HG03520 (cell line): Measurements from ENCODE around the gene RDH12.

ENCODE experiments used
- ATAC-seq: cut with Tn5 transposase; IDR thresholded peaks from one replicate; pipeline ENCODE4 v1.9.1; 2021; ENCODE audit warnings: mild to moderate bottlenecking, moderate library complexity; ENCODE audit not compliant: unreplicated experiment

Gene RDH12

DNA sequence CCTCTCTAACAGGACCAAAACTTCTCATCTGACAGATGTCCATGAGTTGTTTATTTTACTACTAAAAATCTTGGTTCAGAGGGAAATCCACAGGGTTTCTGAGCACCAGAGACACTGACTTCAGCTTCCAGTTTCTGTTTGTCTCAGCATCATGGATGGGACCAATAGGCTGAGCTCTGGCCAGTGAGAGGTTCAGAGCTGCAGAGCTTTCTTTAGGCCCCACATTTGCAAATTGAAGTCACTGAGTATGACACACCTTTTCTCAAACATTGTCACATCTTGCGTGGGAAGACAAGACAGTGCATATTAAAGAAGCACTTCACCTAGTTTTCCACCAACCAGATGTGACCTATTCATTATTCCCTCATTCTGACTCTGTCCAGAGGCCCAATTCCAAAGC, 45.2 kb downstream of the RDH12 start:
- no peak for ATAC-seq

DNA sequence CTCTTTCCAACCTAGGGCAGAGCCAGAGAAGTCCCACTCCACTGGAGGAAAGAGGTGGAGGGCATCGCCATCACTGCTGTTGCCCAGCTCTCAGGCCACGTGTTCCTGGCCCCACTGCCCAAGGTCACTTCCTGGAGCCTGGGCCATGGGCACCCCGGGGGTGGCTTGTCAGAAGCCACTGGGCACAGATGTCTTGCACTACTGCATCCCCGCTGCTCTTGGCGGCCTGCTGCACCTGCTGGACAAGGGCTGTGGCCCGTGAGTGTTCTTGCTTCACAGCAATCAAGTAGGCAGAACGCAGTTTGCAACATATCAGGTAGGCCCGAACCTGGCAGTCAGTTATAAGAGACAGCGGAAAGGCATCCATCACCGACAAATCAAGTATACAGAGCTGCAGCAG, 46.6 kb downstream of the RDH12 start:
- ATAC-seq, result no peak

DNA sequence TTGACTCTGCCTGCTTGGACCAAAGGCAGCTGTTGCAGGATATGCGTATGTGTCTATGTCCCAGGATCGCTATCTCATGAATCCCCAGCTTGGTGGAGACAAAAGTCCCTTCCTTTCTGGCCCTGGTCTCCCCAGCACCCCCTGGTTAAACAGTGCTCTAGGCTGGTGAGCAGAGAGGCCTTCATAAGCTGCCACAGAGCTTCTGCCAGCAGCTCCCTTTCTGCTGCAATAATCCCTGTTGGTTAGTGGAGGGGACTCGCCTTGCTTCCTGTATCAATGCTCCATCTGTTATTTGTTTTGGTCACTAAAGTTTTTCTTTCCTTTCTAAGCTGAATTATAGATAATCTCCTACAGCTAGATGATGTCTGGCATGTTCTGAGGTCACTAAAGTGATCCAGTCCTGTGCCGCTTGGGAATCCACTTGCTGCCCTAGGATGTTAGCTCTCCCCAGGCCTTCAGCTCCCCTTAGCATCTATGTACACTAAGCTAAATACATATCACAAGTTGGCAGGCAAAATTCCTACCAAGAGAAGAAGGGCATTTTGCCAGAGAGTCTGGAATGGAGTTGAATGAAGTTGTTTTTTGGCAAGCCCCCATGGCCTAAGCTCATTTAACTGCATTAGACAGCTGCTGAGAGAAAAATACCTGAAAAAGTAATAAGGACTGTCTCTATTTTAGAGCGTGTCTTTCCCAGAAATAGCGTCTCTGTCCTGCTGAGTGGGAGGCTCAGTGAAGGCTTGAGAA, 47.8 kb downstream of the RDH12 start:
- no peak for ATAC-seq

GRCh38 chr14:67756496-67756895, 54.8 kb downstream of the RDH12 start:
- ATAC-seq, result no peak

DNA sequence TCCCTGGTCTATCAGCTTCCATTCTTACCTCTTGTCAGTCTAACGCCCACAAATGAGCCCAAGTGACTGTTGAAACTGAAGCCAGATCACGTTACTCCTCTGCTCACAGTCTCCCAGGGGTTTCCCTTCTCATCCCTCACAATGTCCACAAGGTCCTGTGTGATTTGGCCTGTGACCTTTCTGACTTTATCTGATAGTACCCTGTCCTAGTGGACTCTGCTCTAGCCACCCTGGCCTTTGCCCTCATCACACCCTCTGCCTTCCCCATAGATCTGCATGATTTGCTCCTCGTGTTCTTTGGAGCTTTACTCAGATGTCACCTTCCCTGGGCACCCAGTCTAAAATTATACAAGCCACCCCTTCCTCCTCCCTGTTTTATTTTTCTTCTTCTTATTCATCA, 55.5 kb downstream of the RDH12 start:
- ATAC-seq, result no peak

DNA sequence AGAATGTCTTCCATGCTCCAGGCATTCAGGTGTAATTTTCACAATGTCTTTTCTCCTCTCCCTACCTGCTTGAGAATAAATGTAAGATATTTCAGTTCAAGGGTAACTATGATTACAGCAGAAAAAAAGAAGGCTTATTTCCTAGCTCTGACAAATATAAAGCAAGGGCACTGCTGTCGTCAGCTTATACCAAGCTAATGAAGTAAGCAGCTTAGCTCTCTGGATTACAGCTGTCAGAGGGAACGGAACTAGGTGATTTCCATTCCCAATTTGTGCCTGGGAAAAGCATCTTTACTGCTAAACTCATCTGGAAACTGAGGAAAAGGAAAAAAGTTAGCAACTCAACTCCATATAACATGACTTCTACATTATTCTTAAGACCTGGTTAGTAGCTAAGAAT, 58.2 kb downstream of the RDH12 start:
- ATAC-seq, result no peak

- no peak for ATAC-seq
Observed at GRCh38 chr14:67762051-67762450, 60.4 kb downstream of the RDH12 start.

GRCh38 chr14:67763158-67763822, 61.6 kb downstream of the RDH12 start:
- no peak for ATAC-seq

DNA sequence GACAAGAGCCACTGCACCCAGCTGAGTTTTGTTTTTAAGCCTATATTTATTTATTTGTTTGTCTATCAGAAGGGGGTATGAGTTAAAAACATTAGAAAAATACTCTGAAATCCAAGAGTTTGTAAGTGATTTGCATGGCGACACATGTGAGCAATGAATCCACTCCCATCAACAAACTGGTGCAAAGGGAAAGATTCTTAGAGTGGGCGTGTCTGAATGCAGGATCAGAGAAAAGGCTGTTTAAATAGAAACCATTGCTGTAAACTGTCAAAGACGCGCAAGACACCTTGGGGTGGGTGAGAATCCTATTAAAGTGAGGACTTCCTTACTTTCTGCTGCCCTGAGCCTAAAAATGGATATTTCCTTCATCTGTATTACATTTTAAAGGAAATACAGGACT, 62.8 kb downstream of the RDH12 start:
- no peak for ATAC-seq

GRCh38 chr14:67765192-67765834, 63.6 kb downstream of the RDH12 start:
- ATAC-seq, result no peak

- ATAC-seq, result no peak
Observed at GRCh38 chr14:67766035-67766680, 64.5 kb downstream of the RDH12 start.

DNA sequence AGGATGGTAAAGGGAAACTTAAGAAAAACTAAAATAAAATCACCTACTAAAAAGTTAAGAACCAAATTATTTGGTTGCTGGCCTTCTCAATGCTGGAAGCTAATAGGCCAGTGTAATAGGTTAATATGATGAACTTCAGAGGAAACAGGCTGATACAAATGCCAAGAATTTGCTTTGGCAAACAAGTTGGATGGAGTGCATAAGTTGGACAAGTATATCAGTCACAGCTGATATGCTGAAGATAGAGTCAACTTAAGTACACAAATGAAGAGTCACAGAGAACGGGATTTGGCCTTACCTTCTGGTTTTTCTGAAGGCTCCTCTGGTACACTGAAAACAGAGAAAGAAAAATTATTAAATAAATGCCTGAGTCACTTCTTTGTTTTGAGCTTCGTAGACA, 66.5 kb downstream of the RDH12 start:
- ATAC-seq, result no peak

DNA sequence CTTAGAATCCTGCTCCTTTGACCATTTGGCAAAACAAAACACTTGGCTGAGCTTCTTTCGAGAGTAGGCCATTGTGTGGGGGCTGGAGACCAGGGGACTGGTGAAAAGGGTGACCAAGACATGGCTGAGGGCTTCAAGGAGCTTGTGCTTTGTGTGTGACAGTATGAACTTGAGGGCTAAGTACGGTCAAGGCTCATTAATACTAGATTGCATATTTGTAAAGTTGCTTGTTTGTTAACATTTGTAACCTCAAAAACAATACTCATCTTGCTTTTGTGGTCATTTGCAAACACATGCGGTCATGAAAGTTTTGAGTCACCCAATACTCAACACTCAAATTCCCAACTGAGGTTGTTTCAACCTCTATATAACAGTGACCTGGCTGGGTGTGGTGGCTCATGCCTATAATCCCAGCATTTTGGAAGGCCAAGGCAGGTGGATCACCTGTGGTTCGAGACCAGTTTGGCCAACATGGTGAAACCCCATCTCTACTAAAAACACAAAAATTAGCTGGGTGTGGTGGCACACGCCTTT, 72.2 kb downstream of the RDH12 start:
- ATAC-seq, result no peak

DNA sequence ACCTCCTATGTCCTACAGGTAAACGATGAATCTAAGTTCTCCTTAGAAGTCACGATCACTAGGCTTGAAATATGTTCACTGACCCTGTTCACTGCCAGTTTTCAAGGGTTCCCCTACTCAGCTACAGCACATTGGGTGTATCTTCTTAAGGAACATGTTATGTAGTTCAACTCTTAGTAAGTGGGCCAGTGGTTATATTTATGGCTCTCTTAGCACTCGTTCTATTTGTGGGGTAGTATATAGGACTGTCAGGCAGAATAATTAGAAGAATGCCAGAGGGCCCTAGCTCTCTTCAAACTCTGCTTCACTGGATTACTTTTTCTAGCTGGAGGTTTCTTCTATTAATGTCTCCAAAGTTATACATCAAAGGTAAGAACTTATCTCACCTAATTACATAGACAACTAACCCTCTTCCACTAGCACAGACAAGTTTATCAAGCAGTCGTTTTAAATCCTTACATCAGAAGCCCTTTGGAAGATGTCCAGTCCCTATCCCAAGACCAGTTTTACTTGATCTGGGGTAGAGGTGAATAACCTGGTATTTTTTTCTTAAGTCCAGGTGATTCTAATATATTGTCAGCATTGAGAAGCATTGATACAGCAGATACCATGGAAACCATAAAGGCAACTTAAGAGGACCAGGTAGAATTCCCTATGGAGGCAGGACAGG, 75.1 kb downstream of the RDH12 start:
- no peak for ATAC-seq

- ATAC-seq, result no peak
Observed at GRCh38 chr14:67778792-67779191, 77.1 kb downstream of the RDH12 start.

DNA sequence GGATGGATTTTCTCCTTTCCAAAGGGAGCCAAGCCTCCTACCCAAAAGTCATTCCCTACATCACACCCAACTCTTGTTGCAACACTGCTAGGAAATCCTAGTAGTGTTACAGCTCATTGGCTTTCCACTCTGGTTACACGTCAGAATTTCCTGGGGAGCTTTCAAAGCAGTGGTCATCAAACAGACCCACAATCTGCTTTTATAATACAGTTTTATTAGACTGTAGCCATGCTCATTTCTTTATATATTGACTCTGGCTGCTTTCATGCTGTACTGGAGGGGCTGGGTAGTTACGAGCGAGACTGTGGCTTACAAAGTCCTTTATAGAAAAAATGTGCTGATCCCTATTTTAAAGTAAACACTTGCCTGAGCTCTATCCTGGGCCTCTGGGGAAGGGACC, 80.4 kb downstream of the RDH12 start:
- no peak for ATAC-seq
